Regular cardiac myocyte (primary cell): Measurements from ENCODE around the gene ARHGEF5. TPM values are rescaled to one million over a fixed set of nuclear protein-coding genes. Genes with fewer than 3 reads are reported as not detected.

Source experiments
- total RNA-seq: library from RNA; depleted of rRNA; stranded (reverse); fragments of >200 nt; gene quantifications from 2 replicates; pipeline ENCODE4 v1.2.3, GENCODE V29; 2014

ARHGEF5 gene
- total RNA-seq = 1.1 and 2.1 TPM in 2 replicates

DNA sequence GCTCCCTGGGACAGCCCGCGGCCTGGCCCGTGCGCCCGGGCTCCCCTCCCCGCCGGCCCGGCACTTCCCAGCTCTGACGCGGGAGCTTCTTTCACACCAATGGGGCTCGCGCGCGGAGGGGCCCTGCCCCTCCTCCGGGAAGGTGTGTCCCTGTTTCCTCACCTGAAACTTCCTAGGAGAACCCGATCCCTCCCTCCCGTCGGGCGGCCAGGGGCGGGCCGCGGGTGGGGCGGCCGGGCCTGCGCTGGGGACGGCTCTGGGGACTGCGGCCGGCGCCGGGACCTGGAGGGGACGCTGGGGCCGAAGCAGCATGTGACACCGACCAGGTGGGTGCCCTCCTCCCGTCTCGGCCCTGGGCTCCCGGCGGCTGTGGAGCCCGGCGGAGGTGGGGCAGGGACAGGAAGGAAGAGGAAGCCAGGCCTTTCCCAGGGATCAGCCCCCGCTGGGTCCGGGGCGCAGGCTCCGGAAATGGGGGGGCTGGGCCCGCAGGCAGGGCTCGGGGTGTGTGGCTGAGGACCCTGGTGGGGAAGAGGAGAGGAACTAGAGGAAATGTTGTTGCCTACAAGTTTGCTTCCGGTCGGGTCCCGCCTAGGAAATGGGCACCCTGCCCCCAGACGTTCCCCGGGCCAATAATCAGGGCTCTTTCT, at the start of gene ARHGEF5:
Gene ARHGEF5, plus strand, starts transcription at position 227 of the 647 bp plus-strand sequence. CDS start 7,268 bp downstream, outside the sequence.

DNA sequence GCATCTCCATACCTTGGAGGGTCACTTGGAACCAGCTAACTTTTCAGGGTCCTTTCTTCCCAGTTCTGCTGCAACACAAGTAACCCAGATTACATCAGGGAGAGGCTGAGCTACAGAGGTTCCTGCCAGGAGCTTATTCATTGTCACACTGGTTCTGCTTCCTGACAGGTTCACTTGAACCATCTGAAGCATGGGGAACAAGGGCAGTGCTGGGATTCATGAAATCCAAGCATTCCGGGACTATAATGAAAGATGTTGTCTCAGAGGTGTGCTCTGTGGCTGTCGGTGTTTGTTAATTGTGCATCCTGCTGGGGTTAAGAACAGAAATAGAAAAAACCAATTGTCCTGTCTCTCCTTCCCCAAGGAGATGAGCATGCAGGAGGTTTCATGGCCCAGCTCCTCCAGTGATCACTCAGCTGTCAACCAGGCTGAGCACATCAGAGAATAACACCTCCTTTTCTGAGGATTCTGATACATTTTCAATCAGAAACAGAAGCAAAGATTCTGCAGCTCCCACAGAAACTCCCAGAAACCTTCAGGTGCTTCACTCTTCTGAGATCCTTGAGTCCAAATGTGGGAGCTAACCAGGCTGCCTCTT, 43.2 kb upstream of the ARHGEF5 start, which contains the start of gene OR2A1:
Gene OR2A1, plus strand, starts transcription at position 548 of the 598 bp plus-strand sequence. CDS start 5,706 bp downstream, outside the sequence.

DNA sequence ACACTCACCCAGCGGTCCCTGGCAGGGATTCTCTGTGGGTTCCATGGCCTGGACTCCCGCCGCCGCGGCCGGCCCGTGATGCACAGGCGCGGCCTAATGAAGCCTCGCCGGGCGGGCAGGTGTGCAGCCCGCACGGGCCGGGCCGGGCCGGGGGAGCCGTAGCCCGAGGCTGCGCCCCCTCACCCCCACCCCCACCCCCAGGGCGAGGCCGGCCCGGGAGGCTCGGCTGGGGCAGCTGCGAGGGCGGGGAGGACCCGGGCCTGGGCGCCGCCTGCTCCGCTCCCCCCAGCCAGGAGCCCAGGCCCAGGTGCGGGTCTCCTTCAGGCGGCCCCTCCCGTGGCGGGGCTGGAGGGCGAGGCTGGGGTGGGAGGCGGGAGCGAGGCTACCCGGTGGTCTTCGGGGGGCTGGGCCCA, 48.5 kb downstream of the ARHGEF5 start, which contains the start of gene NOBOX:
Gene NOBOX, minus strand, starts transcription at position 45 of the 413 bp plus-strand sequence.

Other genes starting within 250 kb of the ARHGEF5 start
- not detected in 2 replicates for gene OR2A2, start 245.8 kb upstream of the ARHGEF5 start, total RNA-seq
- gene OR2A14, start 232.2 kb upstream of the ARHGEF5 start, total RNA-seq = not detected in 2 replicates
- 0.19 and 0.28 TPM in 2 replicates for gene CTAGE4, start 171.9 kb upstream of the ARHGEF5 start, total RNA-seq
- 0.85 and 1.5 TPM in 2 replicates for gene ARHGEF35, start 159.6 kb upstream of the ARHGEF5 start, total RNA-seq
- under 0.01 TPM in 1 of 2 replicates, not detected in the other for gene OR2A42, start 115.8 kb upstream of the ARHGEF5 start, total RNA-seq
- not detected in 2 replicates for gene OR2A7, start 90.6 kb upstream of the ARHGEF5 start, total RNA-seq
- gene CTAGE8, start 86.1 kb upstream of the ARHGEF5 start, total RNA-seq = 0.19 TPM in 1 of 2 replicates, not detected in the other
- gene OR2A1, start 43.0 kb upstream of the ARHGEF5 start, total RNA-seq = under 0.01 TPM in 1 of 2 replicates, not detected in the other
- gene NOBOX, start 48.3 kb downstream of the ARHGEF5 start, total RNA-seq = not detected in 2 replicates